GM18520 (cell line): ENCODE results near the gene HELB.

Experiments used
- ATAC-seq: cut with Tn5 transposase; IDR thresholded peaks from one replicate; pipeline ENCODE4 v1.9.1; 2021; ENCODE audit not compliant: unreplicated experiment

HELB gene

DNA sequence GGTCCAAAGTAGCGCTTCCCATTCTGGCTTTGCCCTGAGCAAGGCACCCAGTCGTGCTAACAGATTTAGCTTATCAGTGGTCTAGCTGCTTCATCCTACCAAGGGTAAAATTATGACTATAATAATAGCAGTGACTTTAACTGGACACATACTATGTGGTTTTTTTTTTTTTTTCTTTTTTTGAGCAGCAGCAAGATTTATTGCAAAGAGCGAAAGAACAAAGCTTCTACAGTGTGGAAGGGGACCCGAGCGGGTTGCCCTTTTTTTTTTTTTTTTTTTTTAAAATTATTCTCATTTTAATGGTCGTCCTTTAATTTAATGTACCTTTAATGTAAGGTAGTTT, 505 bp downstream of the HELB start:
- ATAC-seq, result no peak

DNA sequence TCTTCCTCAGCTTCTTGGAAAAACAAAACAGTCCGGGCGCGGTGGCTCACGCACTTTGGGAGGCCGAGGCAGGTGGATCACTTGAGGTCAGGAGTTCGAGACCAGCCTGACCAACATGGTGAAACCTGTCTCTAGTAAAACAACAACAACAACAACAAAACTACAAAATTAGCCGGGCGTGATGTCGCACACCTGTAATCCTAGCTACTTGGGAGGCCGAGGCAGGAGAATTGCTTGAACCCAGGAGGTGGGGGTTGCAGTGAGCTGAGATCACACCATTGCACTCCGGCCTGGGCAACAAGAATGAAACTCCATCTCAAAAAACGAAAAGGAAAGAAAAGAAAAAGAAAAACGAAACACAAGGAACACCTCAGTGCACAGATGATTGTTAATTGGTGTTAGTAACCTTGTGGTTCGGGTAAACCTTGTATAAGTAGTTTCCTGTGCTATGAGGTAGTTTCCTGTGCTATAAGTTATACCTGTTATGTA, 1.1 kb downstream of the HELB start:
- peak; percentile 59 for ATAC-seq

DNA sequence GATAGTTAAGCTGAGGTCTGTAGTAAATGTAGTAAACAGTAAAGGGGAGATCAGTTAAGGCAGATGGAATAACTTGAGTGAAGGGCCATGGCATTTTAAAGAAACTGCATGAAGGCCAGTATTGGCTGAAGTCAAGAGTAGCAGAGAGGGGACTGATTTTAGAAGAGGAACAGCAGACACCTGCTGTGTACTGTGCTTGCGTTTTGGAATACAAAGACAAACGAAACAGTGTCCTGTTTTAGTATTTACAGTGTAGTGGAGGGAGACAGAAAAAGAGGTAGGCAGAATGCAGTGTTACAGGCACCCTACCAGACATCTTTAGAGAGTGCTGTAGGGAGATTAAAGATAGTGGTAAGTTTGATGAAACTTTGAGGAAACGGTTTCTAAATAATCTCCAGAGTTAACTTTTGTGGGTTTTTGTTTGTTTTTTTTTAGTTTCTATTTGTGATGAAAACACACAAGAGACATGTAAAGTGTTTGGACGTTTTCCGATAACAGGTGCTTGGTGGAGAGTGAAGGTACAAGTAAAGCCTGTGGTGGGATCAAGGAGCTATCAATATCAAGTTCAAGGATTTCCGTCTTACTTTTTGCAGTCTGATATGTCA, 2.1 kb downstream of the HELB start:
- ATAC-seq, result no peak

GRCh38 chr12:66309606-66310005, 7.3 kb downstream of the HELB start:
- no peak for ATAC-seq

DNA sequence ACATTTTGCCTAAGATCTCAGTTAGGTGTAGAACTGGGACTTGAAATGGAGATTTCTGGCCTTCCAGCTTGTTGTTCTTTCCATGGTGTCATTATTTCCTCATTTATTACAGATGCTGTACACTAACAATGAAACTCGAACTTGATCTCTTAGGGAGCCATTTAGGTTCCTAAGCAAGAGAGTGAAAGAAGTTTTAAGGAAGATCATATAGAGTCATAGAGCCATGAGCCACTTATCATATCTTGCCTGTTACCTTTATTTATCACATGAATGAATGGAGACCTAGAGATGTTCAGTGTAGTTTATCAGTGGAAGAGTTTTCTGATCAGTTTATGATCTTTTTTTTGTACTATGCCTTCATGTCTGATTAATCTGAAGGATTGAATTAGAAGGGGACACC, 9.9 kb downstream of the HELB start:
- ATAC-seq, result no peak

DNA sequence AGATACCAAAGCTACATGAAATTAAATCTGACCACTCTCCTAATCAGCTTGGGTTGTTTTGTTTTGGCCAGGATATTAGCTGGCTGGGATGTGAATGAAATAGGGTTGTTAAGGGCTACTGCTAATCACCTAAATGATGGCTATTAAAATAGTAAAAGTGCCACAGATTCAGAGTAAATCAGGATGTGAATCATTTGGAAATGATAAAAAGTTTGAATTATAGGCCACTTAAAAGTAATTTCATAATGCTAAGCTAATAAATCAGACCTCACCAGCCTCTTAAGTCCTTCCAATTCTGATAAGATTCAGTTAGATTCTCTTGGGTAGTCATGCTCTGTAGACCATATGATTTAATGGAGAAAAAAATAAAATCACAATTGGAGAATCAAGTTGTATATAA, 12.0 kb downstream of the HELB start:
- ATAC-seq, result no peak

GRCh38 chr12:66319266-66319954, 17.1 kb downstream of the HELB start:
- peak; percentile 67 for ATAC-seq

- no peak for ATAC-seq
Measured at GRCh38 chr12:66320996-66321395, 18.7 kb downstream of the HELB start.

GRCh38 chr12:66321435-66321834, 19.1 kb downstream of the HELB start:
- no peak for ATAC-seq

DNA sequence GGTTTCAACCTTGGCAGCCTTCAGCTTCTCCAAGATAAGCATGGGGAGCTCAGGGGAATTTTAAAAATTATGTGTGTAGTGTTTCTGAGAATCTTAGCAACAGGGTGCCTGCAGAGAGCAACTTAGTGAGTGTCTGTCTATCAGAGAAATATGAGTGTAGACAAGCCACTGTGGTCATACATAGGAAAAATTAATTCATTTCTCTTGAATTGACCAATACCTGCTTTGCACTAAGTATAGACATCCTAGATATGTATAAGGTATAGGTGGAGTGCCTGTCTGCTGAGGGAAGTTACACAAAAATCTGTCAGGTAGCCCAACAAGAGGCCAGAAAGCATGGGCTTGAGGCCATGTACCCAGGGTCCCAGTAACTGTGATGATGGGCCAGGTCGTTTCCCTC, 20.7 kb downstream of the HELB start:
- ATAC-seq, result no peak

GRCh38 chr12:66329941-66330340, 27.6 kb downstream of the HELB start:
- ATAC-seq, result no peak

DNA sequence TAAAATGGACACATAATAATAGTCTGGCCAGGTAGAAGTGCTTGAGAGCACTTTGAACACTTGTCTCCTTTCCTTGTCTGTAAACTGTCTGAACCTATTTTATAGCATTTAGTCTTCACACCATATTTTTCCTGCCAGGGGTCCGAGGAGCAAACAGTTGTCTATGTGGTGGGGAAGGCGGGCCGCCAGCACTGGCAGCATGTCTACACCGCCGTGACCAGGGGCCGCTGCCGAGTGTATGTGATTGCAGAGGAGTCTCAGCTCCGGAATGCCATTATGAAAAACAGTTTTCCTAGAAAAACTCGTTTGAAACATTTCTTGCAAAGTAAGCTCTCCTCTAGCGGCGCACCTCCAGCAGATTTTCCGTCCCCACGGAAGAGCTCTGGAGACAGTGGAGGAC, 28.7 kb downstream of the HELB start:
- ATAC-seq, result no peak

- no peak for ATAC-seq
Measured at GRCh38 chr12:66331814-66332213, 29.5 kb downstream of the HELB start.

- ATAC-seq, result no peak
Measured at GRCh38 chr12:66335746-66336145, 33.5 kb downstream of the HELB start.

- ATAC-seq, result no peak
Measured at GRCh38 chr12:66337381-66338010, 35.2 kb downstream of the HELB start.

DNA sequence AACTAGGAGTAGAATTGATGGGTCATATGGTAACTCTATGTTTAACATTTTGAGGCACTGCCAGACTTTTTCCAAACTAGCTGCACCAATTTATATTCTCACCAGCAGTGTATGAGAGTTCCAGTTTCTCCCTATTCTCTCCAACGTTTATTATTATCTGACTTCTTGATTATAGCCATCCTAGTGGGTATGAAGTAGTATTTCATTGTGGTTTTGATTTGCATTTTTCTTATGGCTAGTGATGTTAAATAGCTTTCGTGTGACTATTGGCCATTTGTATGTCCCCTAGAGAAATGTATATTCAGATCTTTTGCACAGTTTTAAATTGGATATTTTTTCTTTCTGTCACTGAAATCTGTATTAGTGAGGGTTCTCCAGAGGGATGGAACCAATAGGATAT, 37.8 kb downstream of the HELB start:
- no peak for ATAC-seq

DNA sequence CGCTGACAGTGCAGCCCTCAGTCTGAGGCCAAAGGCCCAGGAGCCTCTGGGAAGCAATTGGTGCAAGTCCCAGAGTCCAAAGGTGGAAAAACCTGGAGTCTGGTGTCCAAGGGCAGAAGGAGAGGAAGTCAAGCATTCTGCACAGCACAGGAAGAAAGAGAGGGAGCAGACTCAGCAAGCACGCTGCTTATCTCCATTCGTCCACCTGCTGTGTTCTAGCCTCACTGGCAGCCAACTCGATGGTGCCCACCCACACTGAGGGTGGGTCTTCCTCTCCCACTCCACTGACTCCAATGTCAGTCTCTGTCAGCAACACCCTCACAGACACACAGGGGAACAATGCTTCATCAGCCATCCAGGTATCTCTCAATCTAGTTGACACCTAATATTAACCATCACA, 38.8 kb downstream of the HELB start:
- no peak for ATAC-seq

DNA sequence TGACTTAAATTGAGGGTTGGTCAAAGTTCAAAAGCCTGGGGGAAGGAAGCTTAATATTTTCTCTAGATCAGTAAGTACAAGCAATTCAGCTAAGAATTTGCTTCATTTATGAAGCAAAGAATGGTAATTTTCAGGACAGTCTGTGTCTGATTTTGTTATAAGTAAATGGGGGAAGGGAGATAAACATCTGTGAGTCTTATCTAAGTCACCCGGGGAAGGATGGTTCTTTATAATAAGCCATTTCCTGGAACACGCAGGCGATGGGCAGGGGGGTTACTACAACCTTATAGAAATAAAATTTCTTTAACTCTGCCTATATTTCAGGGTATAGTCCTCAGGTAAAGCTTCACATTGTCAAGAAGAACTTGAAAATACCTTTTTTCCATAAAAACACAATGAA, 42.9 kb downstream of the HELB start:
- ATAC-seq, result no peak

GRCh38 chr12:66345956-66346355, 43.7 kb downstream of the HELB start:
- no peak for ATAC-seq

GRCh38 chr12:66351301-66351700, 49.0 kb downstream of the HELB start:
- no peak for ATAC-seq

DNA sequence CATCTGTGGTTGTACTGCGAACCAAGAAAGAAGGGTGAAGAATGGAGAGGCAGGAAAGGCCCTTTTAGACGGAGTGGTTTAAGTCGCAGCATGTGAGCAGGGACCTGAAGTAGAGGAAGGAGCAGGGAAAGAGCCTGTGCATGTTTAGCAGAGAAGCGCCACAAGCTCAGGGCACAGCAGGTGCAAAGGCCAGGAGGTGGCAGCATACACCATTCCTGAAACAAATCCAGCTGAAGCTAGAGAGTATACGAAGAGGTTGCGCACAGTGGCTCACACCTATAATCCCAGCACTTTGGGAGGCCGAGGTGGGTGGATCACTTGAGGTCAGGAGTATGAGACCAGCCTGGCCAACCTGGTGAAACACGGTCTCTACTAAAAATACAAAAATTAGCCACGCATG, 49.9 kb downstream of the HELB start:
- no peak for ATAC-seq

GRCh38 chr12:66352899-66353298, 50.6 kb downstream of the HELB start:
- no peak for ATAC-seq

DNA sequence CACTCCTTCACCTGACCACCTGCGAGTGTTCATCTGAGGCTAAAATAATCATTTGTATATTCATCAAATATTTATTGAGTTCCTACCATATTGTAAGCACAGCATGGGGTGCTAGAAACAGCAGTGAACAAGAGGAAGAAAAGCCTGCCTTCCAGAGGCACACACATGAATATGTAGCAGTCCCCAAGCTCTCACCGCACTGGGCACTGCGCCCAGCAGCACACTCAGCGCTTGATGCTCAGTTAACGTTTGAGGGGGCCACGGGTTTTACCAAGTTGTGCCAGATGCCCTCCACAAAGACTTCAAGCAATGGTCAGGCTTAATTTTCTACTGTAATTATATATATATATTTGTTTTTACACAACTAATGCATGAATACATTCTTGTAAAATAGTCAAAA, 52.0 kb downstream of the HELB start:
- ATAC-seq, result no peak
